Fibroblast of mammary gland (primary cell): ENCODE results near the gene ST3GAL3.

Experiments
- DNase-seq: peaks from one replicate; pipeline ENCODE4 v3.0.0-alpha.2; 2010; ENCODE audit warnings: low read depth
- H3K4me3 ChIP-seq: 2 replicates; pipeline ENCODE4 v1.5.1; 2011; ENCODE audit warnings: low read depth, mild to moderate bottlenecking, low read length, moderate library complexity; ENCODE audit not compliant: control insufficient read depth
- CTCF ChIP-seq: conservative IDR thresholded peaks from 2 replicates; pipeline ENCODE4 v1.5.1; 2011; ENCODE audit warnings: low read depth, low read length, inconsistent platforms; ENCODE audit not compliant: control insufficient read depth, insufficient read depth

ST3GAL3 gene

GRCh38 chr1:43867976-43868740, 160.8 kb downstream of the ST3GAL3 start:
- peak; percentile 78 for DNase-seq
- no peak for TF ChIP-seq CTCF
- H3K4me3 ChIP-seq: no peak overlapping the region

- no peak overlapping the region for H3K4me3 ChIP-seq
- peak; percentile 72 for DNase-seq
- no peak for TF ChIP-seq CTCF
Observed at GRCh38 chr1:43868741-43869067, 161.4 kb downstream of the ST3GAL3 start.

GRCh38 chr1:43870306-43870705, 163.0 kb downstream of the ST3GAL3 start:
- no peak overlapping the region for H3K4me3 ChIP-seq
- DNase-seq: no peak
- no peak for TF ChIP-seq CTCF

GRCh38 chr1:43871181-43871910, 164.0 kb downstream of the ST3GAL3 start:
- no peak for DNase-seq
- no peak overlapping the region for H3K4me3 ChIP-seq
- no peak for TF ChIP-seq CTCF

GRCh38 chr1:43872280-43872679, 164.9 kb downstream of the ST3GAL3 start:
- no peak for TF ChIP-seq CTCF
- DNase-seq: no peak
- no peak overlapping the region for H3K4me3 ChIP-seq

GRCh38 chr1:43873851-43874250, 166.5 kb downstream of the ST3GAL3 start:
- DNase-seq: no peak
- no peak overlapping the region for H3K4me3 ChIP-seq
- no peak for TF ChIP-seq CTCF
